Measurements from ENCODE around the gene AXIN2. TPM values are rescaled to one million over a fixed set of nuclear protein-coding genes. Genes with fewer than 3 reads are reported as not detected.
"Not testable (repeated sequence)": the region's sequence is repeated elsewhere in the genome, so short reads cannot be mapped to it uniquely, and the experiment has no call there.

AXIN2 gene
- total RNA-seq, 1 experiment from 2014 or later: 10.7 TPM

DNA sequence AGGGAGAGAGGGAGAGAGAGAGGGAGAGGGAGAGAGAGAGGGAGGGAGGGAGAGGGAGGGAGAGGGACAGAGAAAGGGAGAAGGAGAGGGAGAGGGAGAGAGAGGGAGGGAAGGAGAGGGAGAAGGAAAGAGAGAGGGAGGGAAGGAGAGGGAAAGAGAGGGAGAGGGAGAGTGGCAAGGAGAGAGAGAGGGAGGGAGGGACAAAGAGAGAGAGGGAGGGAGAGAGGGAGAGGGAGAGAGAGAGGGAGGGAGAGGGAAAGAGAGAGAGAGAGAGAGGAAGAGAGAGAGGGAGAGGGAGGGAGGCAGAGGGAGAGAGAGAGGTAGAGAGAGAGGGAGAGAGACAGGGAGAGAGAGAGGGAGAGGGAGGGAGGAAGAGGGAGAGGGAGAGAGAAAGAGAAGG is 73.5 kb downstream of the AXIN2 start:
- Histone ChIP-seq H3K4me3 (ENCODE audit: low read depth, low read length, poor library complexity, severe bottlenecking) (no peak overlapping the region), H3K27me3 (replicated peaks; ENCODE audit: insufficient read depth, low read depth, low read length, poor library complexity) (no peaks in the 10 kb centered on the region), H3K4me1 (ENCODE audit: insufficient read depth, low read length, poor library complexity, severe bottlenecking) (no peaks in the 10 kb centered on the region), H3K27ac (ENCODE audit: low read depth, low read length, poor library complexity, severe bottlenecking) (no peak overlapping the region), H3K36me3 (ENCODE audit: insufficient read depth, low read length, poor library complexity, severe bottlenecking) (no peaks in the 10 kb centered on the region), H3K9me3 (ENCODE audit: low read depth, low read length, poor library complexity, severe bottlenecking) (no peaks in the 10 kb centered on the region)
- TF ChIP-seq, protein P1, sequence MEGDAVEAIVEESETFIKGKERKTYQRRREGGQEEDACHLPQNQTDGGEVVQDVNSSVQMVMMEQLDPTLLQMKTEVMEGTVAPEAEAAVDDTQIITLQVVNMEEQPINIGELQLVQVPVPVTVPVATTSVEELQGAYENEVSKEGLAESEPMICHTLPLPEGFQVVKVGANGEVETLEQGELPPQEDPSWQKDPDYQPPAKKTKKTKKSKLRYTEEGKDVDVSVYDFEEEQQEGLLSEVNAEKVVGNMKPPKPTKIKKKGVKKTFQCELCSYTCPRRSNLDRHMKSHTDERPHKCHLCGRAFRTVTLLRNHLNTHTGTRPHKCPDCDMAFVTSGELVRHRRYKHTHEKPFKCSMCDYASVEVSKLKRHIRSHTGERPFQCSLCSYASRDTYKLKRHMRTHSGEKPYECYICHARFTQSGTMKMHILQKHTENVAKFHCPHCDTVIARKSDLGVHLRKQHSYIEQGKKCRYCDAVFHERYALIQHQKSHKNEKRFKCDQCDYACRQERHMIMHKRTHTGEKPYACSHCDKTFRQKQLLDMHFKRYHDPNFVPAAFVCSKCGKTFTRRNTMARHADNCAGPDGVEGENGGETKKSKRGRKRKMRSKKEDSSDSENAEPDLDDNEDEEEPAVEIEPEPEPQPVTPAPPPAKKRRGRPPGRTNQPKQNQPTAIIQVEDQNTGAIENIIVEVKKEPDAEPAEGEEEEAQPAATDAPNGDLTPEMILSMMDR (conservative IDR thresholded peaks at IDR 0.05; ENCODE audit: low read depth, low read length): no peak
- no peak for TF ChIP-seq EZH2 (IDR thresholded peaks at IDR 0.05; ENCODE audit: borderline replicate concordance, low read depth, low read length, poor library complexity, severe bottlenecking)
- DNase-seq (ENCODE audit: low spot score): no peak
- POLR2A ChIA-PET (ENCODE audit: low non-redundant PET): no interaction called here
- intact Hi-C loops (cut with micrococcal nuclease; ENCODE audit: unreplicated experiment): no loop called here
- CTCF ChIA-PET: no interaction called here
- BruUV-seq (replicated peaks): no TSS peak

DNA sequence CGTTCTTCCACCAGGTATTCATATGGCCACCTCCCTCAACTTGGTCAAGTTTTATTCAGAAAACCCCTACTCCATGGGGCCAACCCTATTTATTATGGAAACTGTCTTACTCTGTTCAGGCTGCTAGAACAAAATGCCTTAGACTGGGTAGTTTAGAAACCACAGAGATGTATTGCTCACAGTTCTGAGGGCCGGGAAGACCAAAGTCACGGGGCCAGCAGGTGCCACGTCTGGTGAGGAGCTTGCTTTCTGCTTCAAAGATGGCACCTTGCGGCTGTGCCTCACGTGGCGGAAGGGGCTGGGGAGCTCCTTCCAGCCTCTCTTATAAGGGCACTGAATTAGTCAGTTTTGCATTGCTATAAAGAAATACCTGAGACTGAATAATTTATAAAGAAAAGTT is 74.3 kb downstream of the AXIN2 start:
- Histone ChIP-seq H3K36me3 (ENCODE audit: insufficient read depth, low read length, poor library complexity, severe bottlenecking) (no peaks in the 10 kb centered on the region), H3K27ac (ENCODE audit: low read depth, low read length, poor library complexity, severe bottlenecking) (no peak overlapping the region), H3K9me3 (ENCODE audit: low read depth, low read length, poor library complexity, severe bottlenecking) (no peaks in the 10 kb centered on the region), H3K4me1 (ENCODE audit: insufficient read depth, low read length, poor library complexity, severe bottlenecking) (no peaks in the 10 kb centered on the region), H3K4me3 (ENCODE audit: low read depth, low read length, poor library complexity, severe bottlenecking) (no peak overlapping the region), H3K27me3 (replicated peaks; ENCODE audit: insufficient read depth, low read depth, low read length, poor library complexity) (no peaks in the 10 kb centered on the region)
- TF ChIP-seq EZH2 (IDR thresholded peaks at IDR 0.05; ENCODE audit: borderline replicate concordance, low read depth, low read length, poor library complexity, severe bottlenecking): no peak
- TF ChIP-seq, protein P1 (conservative IDR thresholded peaks at IDR 0.05; ENCODE audit: low read depth, low read length): no peak
- no peak for DNase-seq (ENCODE audit: low spot score)
- intact Hi-C loops (cut with micrococcal nuclease; ENCODE audit: unreplicated experiment): no loop called here
- CTCF ChIA-PET: no interaction called here
- POLR2A ChIA-PET (ENCODE audit: low non-redundant PET): no interaction called here
- no TSS peak for BruUV-seq (replicated peaks)

DNA sequence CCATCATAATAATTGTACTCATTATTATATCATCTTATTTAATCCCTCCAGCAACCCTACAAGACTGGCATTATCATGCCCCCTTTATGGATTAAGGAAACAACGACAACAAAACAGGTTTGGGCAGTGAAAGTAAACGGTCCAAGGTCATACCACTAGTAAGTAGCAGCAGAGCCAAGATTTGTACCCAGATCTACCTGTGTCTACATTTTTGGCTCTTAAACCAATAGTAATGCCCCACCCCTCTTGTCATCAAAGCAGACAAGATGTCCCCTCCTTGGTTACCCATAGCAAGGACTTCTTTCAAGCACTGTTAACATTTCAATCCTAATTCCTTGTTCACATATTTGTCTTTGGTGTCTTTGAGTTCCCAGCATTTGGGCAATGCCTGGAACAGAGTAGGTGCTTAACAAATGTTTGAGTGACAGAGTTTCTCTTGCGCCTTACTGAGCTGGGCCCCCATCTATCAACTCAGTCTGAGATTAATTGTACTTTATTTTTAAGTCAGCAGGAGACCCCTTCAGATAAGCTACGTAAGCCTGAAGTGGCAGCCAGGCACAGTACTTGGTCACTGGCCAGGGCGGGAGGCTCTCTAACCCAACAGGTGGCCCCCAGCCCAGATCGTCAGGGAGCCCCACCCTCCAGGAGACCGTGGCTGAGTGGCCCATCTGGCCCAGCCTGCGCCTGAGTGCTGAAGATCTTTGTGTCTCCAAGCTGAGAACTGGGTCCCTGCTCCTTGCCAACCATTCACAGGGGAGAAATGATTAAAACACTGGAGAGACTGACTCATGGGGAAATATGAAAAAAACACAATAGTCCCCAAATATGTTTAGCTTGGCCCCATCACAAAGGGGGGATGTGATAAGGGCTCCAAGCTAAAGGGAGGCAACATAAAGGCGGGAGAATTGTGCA is 75.8 kb downstream of the AXIN2 start:
- TF ChIP-seq, protein P1 (conservative IDR thresholded peaks at IDR 0.05; ENCODE audit: low read depth, low read length): no peak
- TF ChIP-seq EZH2 (IDR thresholded peaks at IDR 0.05; ENCODE audit: borderline replicate concordance, low read depth, low read length, poor library complexity, severe bottlenecking): no peak
- H3K4me3 ChIP-seq (ENCODE audit: low read depth, low read length, poor library complexity, severe bottlenecking): no peak overlapping the region
- ChIA-PET CTCF (no interaction called here), POLR2A (ENCODE audit: low non-redundant PET) (interaction anchor here (0.7 kb wide), 1 partner anchor 10 kb away, joined by 4 read pairs; no protein-coding TSS in a partner anchor)
- no peak overlapping the region for H3K27ac ChIP-seq (ENCODE audit: low read depth, low read length, poor library complexity, severe bottlenecking)
- no peaks in the 10 kb centered on the region for H3K9me3 ChIP-seq (ENCODE audit: low read depth, low read length, poor library complexity, severe bottlenecking)
- BruUV-seq (replicated peaks): no TSS peak
- no peaks in the 10 kb centered on the region for H3K4me1 ChIP-seq (ENCODE audit: insufficient read depth, low read length, poor library complexity, severe bottlenecking)
- DNase-seq (ENCODE audit: low spot score): no peak
- intact Hi-C loops (cut with micrococcal nuclease; ENCODE audit: unreplicated experiment): no loop called here
- H3K27me3 ChIP-seq (replicated peaks; ENCODE audit: insufficient read depth, low read depth, low read length, poor library complexity): no peaks in the 10 kb centered on the region
- H3K36me3 ChIP-seq (ENCODE audit: insufficient read depth, low read length, poor library complexity, severe bottlenecking): no peaks in the 10 kb centered on the region

DNA sequence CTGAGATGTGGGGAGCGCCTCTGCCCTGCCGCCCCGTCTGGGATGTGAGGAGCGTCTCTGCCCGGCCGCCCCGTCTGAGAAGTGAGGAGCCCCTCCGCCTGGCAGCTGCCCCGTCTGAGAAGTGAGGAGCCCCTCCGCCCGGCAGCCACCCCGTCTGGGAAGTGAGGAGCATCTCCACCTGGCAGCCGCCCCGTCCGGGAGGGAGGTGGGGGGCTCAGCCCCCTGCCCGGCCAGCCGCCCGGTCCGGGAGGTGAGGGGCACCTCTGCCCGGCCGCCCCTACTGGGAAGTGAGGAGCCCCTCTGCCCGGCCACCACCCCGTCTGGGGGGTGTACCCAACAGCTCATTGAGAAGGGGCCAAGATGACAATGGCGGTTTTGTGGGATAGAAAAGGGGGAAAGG is 77.0 kb downstream of the AXIN2 start:
- H3K4me1 ChIP-seq (ENCODE audit: insufficient read depth, low read length, poor library complexity, severe bottlenecking); DNase-seq (ENCODE audit: low spot score); BruUV-seq (replicated peaks); H3K9me3 ChIP-seq (ENCODE audit: low read depth, low read length, poor library complexity, severe bottlenecking); H3K27ac ChIP-seq (ENCODE audit: low read depth, low read length, poor library complexity, severe bottlenecking); POLR2A ChIA-PET (ENCODE audit: low non-redundant PET); intact Hi-C loops (cut with micrococcal nuclease; ENCODE audit: unreplicated experiment); H3K36me3 ChIP-seq (ENCODE audit: insufficient read depth, low read length, poor library complexity, severe bottlenecking); H3K27me3 ChIP-seq (replicated peaks; ENCODE audit: insufficient read depth, low read depth, low read length, poor library complexity); CTCF ChIA-PET; H3K4me3 ChIP-seq (ENCODE audit: low read depth, low read length, poor library complexity, severe bottlenecking): not testable (repeated sequence)
